GM19099 (cell line): ENCODE data around the gene ARMC7.

Source experiments
- POLR2A ChIP-seq: IDR thresholded peaks from 3 replicates; pipeline ENCODE4 v1.6.1; 2011; ENCODE audit warnings: low read depth; ENCODE audit not compliant: insufficient read length; ENCODE audit errors: extremely low read depth

Gene ARMC7

DNA sequence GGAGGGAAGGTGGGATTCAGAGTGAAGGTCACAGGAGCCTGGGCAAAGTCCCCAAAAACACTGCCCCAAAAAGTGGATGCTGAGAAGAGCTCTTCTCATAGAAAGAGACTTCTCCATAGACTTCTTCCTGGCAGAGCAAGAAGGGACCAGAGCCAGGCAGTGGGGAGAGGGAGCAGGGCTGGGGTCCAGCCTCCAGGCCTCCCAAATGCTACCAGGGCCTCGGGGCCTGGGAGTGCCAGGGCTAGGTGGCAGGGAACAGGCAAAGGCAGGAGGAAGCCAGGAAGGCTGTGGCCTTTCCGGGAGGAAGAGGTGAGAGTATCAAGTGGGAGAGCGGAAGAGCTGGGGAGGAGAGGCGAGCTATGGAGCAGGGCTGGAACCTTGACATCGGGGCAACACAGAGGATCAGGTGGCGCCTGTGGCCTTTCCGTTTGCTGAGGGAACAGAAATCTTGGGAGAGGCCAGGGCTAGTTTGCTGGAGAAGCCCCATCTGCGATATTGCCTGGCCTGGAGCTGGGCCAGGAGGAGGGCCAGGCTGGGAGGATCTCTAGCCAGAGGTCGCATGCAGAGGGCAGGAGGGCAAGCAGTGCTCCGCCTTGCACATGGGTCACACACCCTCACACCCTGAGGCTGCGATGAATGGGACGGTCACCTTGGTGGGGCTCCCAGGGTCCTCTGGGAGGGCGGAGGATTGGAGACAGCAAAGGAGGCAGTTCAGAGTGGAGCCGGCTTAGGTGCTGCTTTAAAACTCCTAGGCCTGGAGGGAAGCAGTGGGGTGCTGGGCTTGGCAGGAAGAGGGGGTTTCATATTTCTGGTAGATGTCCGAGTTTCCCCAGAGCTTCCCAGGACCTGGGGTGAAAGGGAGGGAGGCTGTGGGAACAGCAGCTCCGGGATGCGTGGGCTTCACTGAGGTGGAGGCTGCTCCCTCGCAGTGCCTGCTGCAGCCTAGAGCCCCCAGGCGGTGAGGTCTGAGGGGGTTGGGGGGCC, 18.6 kb upstream of the ARMC7 start:
- TF ChIP-seq POLR2A: no peak

DNA sequence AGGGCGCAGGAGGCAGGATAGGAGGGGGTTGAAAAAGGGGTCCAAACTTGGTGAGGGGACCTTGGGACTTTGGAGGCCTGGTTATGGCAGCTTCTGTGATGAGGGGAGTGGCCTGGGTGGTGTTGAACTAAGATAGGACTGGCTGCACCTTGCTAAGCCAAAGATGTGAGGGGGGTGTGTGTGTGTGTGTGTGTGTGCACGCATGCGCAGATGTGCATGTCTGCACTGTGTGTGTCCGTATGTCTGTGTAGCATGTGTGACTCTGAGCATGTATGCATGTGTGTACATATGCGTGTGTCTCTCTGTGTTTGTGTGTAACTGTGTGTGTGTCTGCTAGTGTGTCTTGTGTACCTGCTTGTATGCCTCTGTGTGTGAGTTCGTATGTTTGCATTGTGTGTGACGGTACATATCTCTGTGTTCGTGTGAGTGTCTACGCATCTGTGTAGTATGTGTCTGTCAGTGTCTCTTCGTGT, 17.9 kb upstream of the ARMC7 start:
- TF ChIP-seq POLR2A: no peak

- no peak for TF ChIP-seq POLR2A
Observed at GRCh38 chr17:75093548-75094158, 16.1 kb upstream of the ARMC7 start.

DNA sequence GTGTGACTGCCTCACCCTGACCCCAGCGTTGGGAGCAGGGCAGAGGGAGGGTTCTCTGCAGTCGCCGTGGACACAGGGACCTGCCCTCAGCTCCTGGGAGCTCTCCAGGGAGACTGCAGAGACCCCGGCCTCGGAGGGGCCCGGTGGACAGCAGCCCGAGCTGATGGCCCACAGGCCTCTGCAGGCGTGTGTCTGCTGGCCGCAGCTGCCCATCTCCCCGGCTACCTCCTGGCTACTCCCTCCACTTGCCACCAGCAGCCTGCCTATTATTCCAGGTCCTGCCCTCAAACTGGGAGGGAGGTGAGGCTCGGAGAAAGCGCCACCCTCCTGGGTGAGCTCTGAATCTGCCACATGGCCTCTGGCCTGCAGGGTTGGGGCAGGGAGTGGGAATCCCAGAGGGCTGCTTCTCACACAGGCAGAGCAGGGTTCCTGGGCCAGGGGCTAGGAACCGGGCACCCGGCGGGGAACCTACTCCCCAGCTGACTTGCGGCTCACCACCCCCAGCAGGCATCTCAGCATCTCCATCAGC, 14.8 kb upstream of the ARMC7 start:
- no peak for TF ChIP-seq POLR2A

DNA sequence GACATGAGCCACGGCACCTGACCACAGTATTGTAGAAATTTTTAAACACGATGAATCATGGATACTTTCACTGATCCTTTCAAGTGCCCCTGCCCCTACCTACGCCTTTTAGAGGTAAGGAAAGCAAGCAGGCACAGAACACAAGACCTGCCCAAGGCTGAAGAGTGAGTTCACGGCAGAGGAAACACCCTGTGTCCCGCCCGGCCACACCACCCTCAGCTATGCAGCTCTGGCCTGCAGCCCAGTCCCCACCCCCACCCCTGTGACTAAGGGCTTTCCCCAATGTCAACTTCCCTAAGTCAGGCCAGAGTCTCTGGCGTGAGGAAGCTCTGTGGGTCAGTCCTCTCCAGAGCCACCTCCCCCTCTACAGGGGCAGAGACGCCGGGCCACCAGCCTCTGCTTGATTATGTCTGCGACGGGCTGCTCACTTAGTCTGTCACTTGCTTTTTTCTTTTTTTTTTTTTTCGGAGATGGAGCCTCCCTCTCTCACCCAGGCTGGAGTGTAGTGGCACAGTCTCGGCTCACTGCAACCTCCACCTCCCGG, 13.6 kb upstream of the ARMC7 start:
- TF ChIP-seq POLR2A: no peak

GRCh38 chr17:75097865-75098264, 11.9 kb upstream of the ARMC7 start:
- no peak for TF ChIP-seq POLR2A

- TF ChIP-seq POLR2A: no peak
Observed at GRCh38 chr17:75098861-75099260, 10.9 kb upstream of the ARMC7 start.

GRCh38 chr17:75099881-75100595, 9.7 kb upstream of the ARMC7 start:
- TF ChIP-seq POLR2A: no peak

GRCh38 chr17:75102385-75102821, 7.4 kb upstream of the ARMC7 start:
- no peak for TF ChIP-seq POLR2A

- TF ChIP-seq POLR2A: no peak
Observed at GRCh38 chr17:75103601-75104554, 5.9 kb upstream of the ARMC7 start.

DNA sequence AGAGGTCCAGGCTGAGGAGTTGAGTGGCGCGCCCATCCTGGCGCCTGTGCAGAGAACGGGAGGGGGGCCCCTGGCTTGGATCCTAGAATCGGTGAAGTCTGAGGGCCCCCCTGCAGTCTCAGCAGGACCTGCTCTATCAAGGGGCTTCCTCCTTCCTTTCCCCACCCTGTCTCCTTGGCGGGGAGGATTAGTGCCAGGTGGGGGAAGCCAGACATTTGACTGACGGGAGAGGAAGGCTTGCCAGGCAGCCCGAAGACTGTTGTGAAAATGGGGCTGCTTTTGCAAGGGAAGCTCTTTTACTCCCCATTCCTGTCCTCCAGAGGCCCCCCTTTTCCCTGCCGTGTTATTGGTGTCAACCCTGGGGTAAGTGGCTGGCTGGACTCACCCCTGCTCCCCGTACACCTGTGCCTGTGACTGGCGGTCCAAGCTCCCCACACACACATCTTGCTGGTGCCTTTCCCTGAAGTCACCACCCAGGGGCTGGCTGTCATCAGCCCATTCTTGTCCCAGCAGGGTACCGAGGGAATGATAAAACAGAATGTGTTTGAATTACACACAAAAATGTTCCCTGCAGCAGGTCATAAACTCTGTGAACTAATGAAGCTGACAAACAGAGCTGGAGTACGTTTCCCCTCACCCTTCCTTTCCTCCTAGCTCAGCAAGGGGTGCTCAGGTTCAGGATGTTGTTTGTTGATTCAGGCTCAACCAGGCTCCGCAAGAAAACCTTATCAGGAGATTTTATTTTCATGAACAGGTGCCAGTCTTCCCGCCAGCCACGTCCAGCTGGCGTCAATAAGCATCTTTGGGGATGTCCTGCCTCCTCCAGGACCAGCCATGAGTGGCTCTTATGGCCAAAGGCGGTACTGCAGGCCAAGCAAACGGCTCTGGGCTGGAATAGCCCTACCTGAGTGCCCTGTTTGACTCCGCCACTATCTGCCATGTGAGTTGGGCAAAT, 4.4 kb upstream of the ARMC7 start:
- TF ChIP-seq POLR2A: no peak

- TF ChIP-seq POLR2A: no peak
Observed at GRCh38 chr17:75108193-75108592, 1.6 kb upstream of the ARMC7 start.

- no peak for TF ChIP-seq POLR2A
Observed at GRCh38 chr17:75109046-75109406, 743 bp upstream of the ARMC7 start.
